ENCODE measurements around the gene TMEM52. TPM values are rescaled to one million over a fixed set of nuclear protein-coding genes. Genes with fewer than 3 reads are reported as not detected.

TMEM52 gene
- total RNA-seq, 2 donors from 2014 or later, result 6.0 to 6.3 TPM

GRCh38 chr1:1900883-1901640, 18.0 kb downstream of the TMEM52 start:
- 89 to 92% methylated on average over 9 to 14 of the region's 14 CpGs for WGBS, 2 experiments (ENCODE audit: insufficient coverage in 1 of 2, insufficient read length in 1 of 2)
- peaks cover 5% of the 10 kb centered on the region for H3K4me1 Mint-ChIP-seq
- no peak overlapping the region for H3K27ac Mint-ChIP-seq
- Histone ChIP-seq H3K27ac (ENCODE audit: low read depth, low read length) (no peak overlapping the region), H3K4me1 (ENCODE audit: control insufficient read depth, insufficient read depth, low read length) (no peaks in the 10 kb centered on the region), H3K9ac (ENCODE audit: extremely low read depth, low read length, poor library complexity, severe bottlenecking) (no peak overlapping the region), H3K4me3 (ENCODE audit: low read length) (no peak overlapping the region), H3K9me3 (ENCODE audit: control insufficient read depth, low read length) (peaks cover 5% of the 10 kb centered on the region), H3K36me3 (ENCODE audit: control insufficient read depth, insufficient read depth, low read length) (no peaks in the 10 kb centered on the region), H3K27me3 (ENCODE audit: control insufficient read depth, insufficient read depth, low read length, poor library complexity, severe bottlenecking) (no peaks in the 10 kb centered on the region)
- H3K4me3 Mint-ChIP-seq, result no peak overlapping the region
- no peak for TF ChIP-seq CTCF (conservative IDR thresholded peaks at IDR 0.05)
- DNase-seq, result peak; percentile 53
- H3K27me3 Mint-ChIP-seq (ENCODE audit: insufficient read depth), result peaks cover 1% of the 10 kb centered on the region
- peaks cover 4% of the 10 kb centered on the region for H3K9me3 Mint-ChIP-seq
- H3K36me3 Mint-ChIP-seq (ENCODE audit: low read depth), result no peaks in the 10 kb centered on the region

- Histone ChIP-seq H3K36me3 (ENCODE audit: control insufficient read depth, insufficient read depth, low read length) (no peaks in the 10 kb centered on the region), H3K9me3 (ENCODE audit: control insufficient read depth, low read length) (peaks cover 5% of the 10 kb centered on the region), H3K27ac (ENCODE audit: low read depth, low read length) (no peak overlapping the region), H3K9ac (ENCODE audit: extremely low read depth, low read length, poor library complexity, severe bottlenecking) (no peak overlapping the region), H3K27me3 (ENCODE audit: control insufficient read depth, insufficient read depth, low read length, poor library complexity, severe bottlenecking) (no peaks in the 10 kb centered on the region), H3K4me3 (ENCODE audit: low read length) (no peak overlapping the region), H3K4me1 (ENCODE audit: control insufficient read depth, insufficient read depth, low read length) (peaks cover 3% of the 10 kb centered on the region)
- no peak overlapping the region for H3K27ac Mint-ChIP-seq
- no peak overlapping the region for H3K4me3 Mint-ChIP-seq
- H3K4me1 Mint-ChIP-seq, result peaks cover 9% of the 10 kb centered on the region
- TF ChIP-seq CTCF (conservative IDR thresholded peaks at IDR 0.05), result no peak
- no peak for DNase-seq
- peaks cover 4% of the 10 kb centered on the region for H3K9me3 Mint-ChIP-seq
- WGBS, 2 experiments (ENCODE audit: insufficient coverage in 1 of 2, insufficient read length in 1 of 2), result 96 to 100% methylated on average over 1 to 9 of the region's 9 CpGs
- peaks cover 1% of the 10 kb centered on the region for H3K27me3 Mint-ChIP-seq (ENCODE audit: insufficient read depth)
- H3K36me3 Mint-ChIP-seq (ENCODE audit: low read depth), result no peaks in the 10 kb centered on the region
Observed at GRCh38 chr1:1899967-1900327, 19.1 kb downstream of the TMEM52 start.

- DNase-seq, result peak; percentile 86
- Histone ChIP-seq H3K27me3 (ENCODE audit: control insufficient read depth, insufficient read depth, low read length, poor library complexity, severe bottlenecking) (no peaks in the 10 kb centered on the region), H3K9ac (ENCODE audit: extremely low read depth, low read length, poor library complexity, severe bottlenecking) (no peak overlapping the region), H3K9me3 (ENCODE audit: control insufficient read depth, low read length) (peaks cover 5% of the 10 kb centered on the region), H3K4me1 (ENCODE audit: control insufficient read depth, insufficient read depth, low read length) (peaks cover 9% of the 10 kb centered on the region), H3K36me3 (ENCODE audit: control insufficient read depth, insufficient read depth, low read length) (no peaks in the 10 kb centered on the region), H3K27ac (ENCODE audit: low read depth, low read length) (no peak overlapping the region), H3K4me3 (ENCODE audit: low read length) (no peak overlapping the region)
- WGBS, 2 experiments (ENCODE audit: insufficient coverage in 1 of 2, insufficient read length in 1 of 2), result 82 to 83% methylated on average over 11 to 16 of the region's 16 CpGs
- H3K9me3 Mint-ChIP-seq, result peaks cover 4% of the 10 kb centered on the region
- H3K27me3 Mint-ChIP-seq (ENCODE audit: insufficient read depth), result peaks cover 1% of the 10 kb centered on the region
- peak; percentile 67 for TF ChIP-seq CTCF (conservative IDR thresholded peaks at IDR 0.05)
- H3K4me1 Mint-ChIP-seq, result peaks cover 14% of the 10 kb centered on the region
- no peak overlapping the region for H3K4me3 Mint-ChIP-seq
- no peaks in the 10 kb centered on the region for H3K36me3 Mint-ChIP-seq (ENCODE audit: low read depth)
- no peak overlapping the region for H3K27ac Mint-ChIP-seq
Observed at GRCh38 chr1:1899266-1899966, 19.7 kb downstream of the TMEM52 start.
